ENCODE data around the gene UBTD2. TPM values are rescaled to one million over a fixed set of nuclear protein-coding genes. Genes with fewer than 3 reads are reported as not detected.
"Not testable (repeated sequence)": the region's sequence is repeated elsewhere in the genome, so short reads cannot be mapped to it uniquely, and the experiment has no call there.

UBTD2 gene
- total RNA-seq, 1 donor from 2014 or later, result 9.0 TPM

GRCh38 chr5:172207511-172207910 lies 76.1 kb downstream of the UBTD2 start:
- DNase-seq (no peak), ATAC-seq (ENCODE audit: low read depth) (no peak)
- Mint-ChIP-seq H3K27ac (no peak overlapping the region), H3K36me3 (ENCODE audit: low read depth) (peaks cover 17% of the 10 kb centered on the region), H3K9me3 (no peaks in the 10 kb centered on the region), H3K27me3 (no peaks in the 10 kb centered on the region), H3K4me3 (no peak overlapping the region), H3K4me1 (peaks cover 3% of the 10 kb centered on the region)
- CTCF ChIA-PET, result no interaction called here
- no peak for TF ChIP-seq CTCF (IDR thresholded peaks at IDR 0.05)
- intact Hi-C loops (cut with micrococcal nuclease), result no loop called here
- POLR2A ChIA-PET, result no interaction called here

- H3K4me1 Mint-ChIP-seq; POLR2A ChIA-PET; CTCF ChIA-PET; intact Hi-C loops (cut with micrococcal nuclease); H3K27me3 Mint-ChIP-seq; H3K36me3 Mint-ChIP-seq (ENCODE audit: low read depth); DNase-seq; H3K27ac Mint-ChIP-seq; H3K9me3 Mint-ChIP-seq; ATAC-seq (ENCODE audit: low read depth); H3K4me3 Mint-ChIP-seq: not testable (repeated sequence)
Measured at GRCh38 chr5:172205984-172206383, 77.6 kb downstream of the UBTD2 start.

GRCh38 chr5:172200476-172200875 lies 83.1 kb downstream of the UBTD2 start:
- Mint-ChIP-seq H3K9me3 (no peaks in the 10 kb centered on the region), H3K27me3 (peaks cover 2% of the 10 kb centered on the region), H3K4me1 (peaks cover 21% of the 10 kb centered on the region), H3K27ac (no peak overlapping the region), H3K4me3 (peak overlapping the region; percentile 42), H3K36me3 (ENCODE audit: low read depth) (no peaks in the 10 kb centered on the region)
- no peak for DNase-seq
- TF ChIP-seq CTCF (IDR thresholded peaks at IDR 0.05), result no peak
- ATAC-seq (ENCODE audit: low read depth), result no peak
- POLR2A ChIA-PET, result no interaction called here
- CTCF ChIA-PET, result interaction anchor here (0.6 to 2.2 kb wide), 3 partner anchors 9 to 51 kb away, joined by 4 to 5 read pairs (median 4); partner anchors contain the start of gene STK10
- intact Hi-C loops (cut with micrococcal nuclease), result no loop called here

GRCh38 chr5:172199446-172199845 lies 84.1 kb downstream of the UBTD2 start:
- TF ChIP-seq CTCF (IDR thresholded peaks at IDR 0.05), result no peak
- no peak overlapping the region for H3K27ac Mint-ChIP-seq
- no peaks in the 10 kb centered on the region for H3K9me3 Mint-ChIP-seq
- H3K4me3 Mint-ChIP-seq, result no peak overlapping the region
- CTCF ChIA-PET, result interaction anchor here (2.2 kb wide), 1 partner anchor 11 kb away, joined by 5 read pairs; the partner anchor contains the start of gene STK10
- POLR2A ChIA-PET, result interaction anchor here (0.6 kb wide), 1 partner anchor 87 kb away, joined by 6 read pairs; no protein-coding TSS in a partner anchor
- H3K36me3 Mint-ChIP-seq (ENCODE audit: low read depth), result no peaks in the 10 kb centered on the region
- H3K27me3 Mint-ChIP-seq, result peaks cover 2% of the 10 kb centered on the region
- no peak for DNase-seq
- intact Hi-C loops (cut with micrococcal nuclease), result no loop called here
- no peak for ATAC-seq (ENCODE audit: low read depth)
- peaks cover 21% of the 10 kb centered on the region for H3K4me1 Mint-ChIP-seq

GRCh38 chr5:172197775-172198174 lies 85.8 kb downstream of the UBTD2 start:
- H3K27me3 Mint-ChIP-seq; H3K4me3 Mint-ChIP-seq; H3K36me3 Mint-ChIP-seq (ENCODE audit: low read depth); H3K9me3 Mint-ChIP-seq; intact Hi-C loops (cut with micrococcal nuclease); DNase-seq; ATAC-seq (ENCODE audit: low read depth); H3K27ac Mint-ChIP-seq: not testable (repeated sequence)
- CTCF ChIA-PET, result interaction anchor here (0.6 to 0.9 kb wide), 3 partner anchors 9 to 90 kb away, joined by 3 read pairs; no protein-coding TSS in a partner anchor
- H3K4me1 Mint-ChIP-seq, result peaks cover 19% of the 10 kb centered on the region
- POLR2A ChIA-PET, result interaction anchor here (0.6 kb wide), 1 partner anchor 82 kb away, joined by 5 read pairs; no protein-coding TSS in a partner anchor

- no peaks in the 10 kb centered on the region for H3K9me3 Mint-ChIP-seq
- H3K27ac Mint-ChIP-seq, result no peak overlapping the region
- no peaks in the 10 kb centered on the region for H3K36me3 Mint-ChIP-seq (ENCODE audit: low read depth)
- DNase-seq (no peak), ATAC-seq (ENCODE audit: low read depth) (no peak)
- peaks cover 12% of the 10 kb centered on the region for H3K4me1 Mint-ChIP-seq
- H3K4me3 Mint-ChIP-seq, result no peak overlapping the region
- TF ChIP-seq CTCF (IDR thresholded peaks at IDR 0.05), result no peak
- H3K27me3 Mint-ChIP-seq, result peaks cover 2% of the 10 kb centered on the region
- ChIA-PET CTCF (interaction anchor here (1.2 kb wide), 1 partner anchor 283 kb away, joined by 3 read pairs; no protein-coding TSS in a partner anchor), POLR2A (no interaction called here)
- intact Hi-C loops (cut with micrococcal nuclease), result no loop called here
Measured at GRCh38 chr5:172194985-172195774, 88.4 kb downstream of the UBTD2 start.

All from activated B cell treated with CpG ODN at 0.5 μM for 24 hours (primary cell).